WTC11 (cell line): ENCODE measurements around the gene CHST11.

Source experiments
- ATF2 ChIP-seq: sonication (generic); formaldehyde crosslinking; IDR thresholded peaks from 2 replicates; pipeline ENCODE4 v1.8.1; 2022; ENCODE audit warnings: low read depth, missing genetic modification reagents, borderline replicate concordance
- ATF6 ChIP-seq: sonication (generic); formaldehyde crosslinking; IDR thresholded peaks from 2 replicates; pipeline ENCODE4 v1.8.1; 2023; ENCODE audit warnings: mild to moderate bottlenecking, missing genetic modification reagents
- CTCF ChIP-seq: fragments of 200-600 bp; IDR thresholded peaks from 2 replicates; pipeline ENCODE4 v1.8.0; 2022; ENCODE audit warnings: antibody characterized with exemption
- NR1H2 ChIP-seq: sonication (generic); formaldehyde crosslinking; IDR thresholded peaks from 2 replicates; pipeline ENCODE4 v1.9.0; 2021; ENCODE audit warnings: mild to moderate bottlenecking, moderate library complexity, missing genetic modification reagents
- ZMAT4 ChIP-seq: fragments of 250-450 bp; sonication (Bioruptor Pico); IDR thresholded peaks from 2 replicates; pipeline ENCODE4 v1.9.0; 2021; ENCODE audit warnings: mild to moderate bottlenecking

- TF ChIP-seq CTCF (no peak), NR1H2 (CRISPR knock-in tag) (no peak), ATF2 (CRISPR knock-in tag) (no peak), ATF6 (CRISPR knock-in tag) (no peak), ZMAT4 (CRISPR knock-in tag) (no peak)
Observed at GRCh38 chr12:104793285-104793684, 336.5 kb downstream of the CHST11 start.
